Thyroid gland (tissue), 4 donors: ENCODE results near the gene EPHA8.

Experiments
- CTCF ChIP-seq, 6 experiments: fragments of 200-600 bp in 3 of 6; fragments of 450-650 bp in 3 of 6; sonication (generic) in 3 of 6; IDR thresholded peaks; one replicate each; pipeline ENCODE4 v1.5.1; 2016 to 2019; ENCODE audit warnings: antibody characterized with exemption in 6 of 6, mild to moderate bottlenecking in 2 of 6, inconsistent platforms in 1 of 6, moderate library complexity in 1 of 6
- POLR2A ChIP-seq, 2 donors: fragments of 450-650 bp; IDR thresholded peaks; one replicate each; pipeline ENCODE4 v1.6.1; 2017; ENCODE audit warnings: antibody characterized with exemption in 2 of 2, mild to moderate bottlenecking in 2 of 2, moderate library complexity in 1 of 2

DNA sequence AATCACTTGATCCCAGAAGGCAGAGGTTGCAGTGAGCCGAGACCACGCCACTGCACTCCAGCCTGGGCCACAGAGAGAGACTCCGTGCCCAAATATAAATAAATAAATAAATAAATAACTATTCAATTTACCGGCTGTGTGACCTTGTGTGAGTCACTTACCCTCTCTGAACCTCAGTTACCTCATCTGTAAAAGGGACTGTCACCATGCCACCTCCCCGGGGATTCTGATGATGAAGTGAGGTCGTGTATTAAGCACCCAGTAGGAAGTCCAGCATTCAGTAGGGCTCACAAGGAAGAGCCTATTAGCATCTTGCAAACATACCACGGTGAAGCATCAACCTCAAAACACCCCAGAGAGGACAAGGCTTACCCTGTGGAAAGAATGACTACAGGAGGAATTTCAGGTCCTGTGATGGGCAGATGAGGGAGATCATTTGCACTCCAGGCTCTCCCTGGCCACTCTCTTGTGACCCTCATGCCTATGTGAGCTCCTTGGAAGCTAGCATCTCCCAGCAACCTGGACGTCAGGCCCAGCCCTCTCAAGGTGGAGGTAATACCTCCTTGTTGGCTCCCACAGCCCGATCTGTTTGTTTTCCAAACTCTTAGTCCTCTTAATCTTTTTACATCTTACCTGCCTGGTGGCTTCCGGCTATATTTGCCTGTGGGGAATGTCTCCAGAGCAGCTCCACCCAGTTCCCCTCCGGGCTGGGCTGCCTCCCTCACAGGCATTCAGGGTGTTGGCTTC, 65.6 kb downstream of the EPHA8 start:
- TF ChIP-seq CTCF (IDR thresholded peaks at IDR 0.05), result no peak
- no peak for TF ChIP-seq POLR2A (IDR thresholded peaks at IDR 0.05)
